ENCODE results near the gene CD83.

The CD83 gene

DNA sequence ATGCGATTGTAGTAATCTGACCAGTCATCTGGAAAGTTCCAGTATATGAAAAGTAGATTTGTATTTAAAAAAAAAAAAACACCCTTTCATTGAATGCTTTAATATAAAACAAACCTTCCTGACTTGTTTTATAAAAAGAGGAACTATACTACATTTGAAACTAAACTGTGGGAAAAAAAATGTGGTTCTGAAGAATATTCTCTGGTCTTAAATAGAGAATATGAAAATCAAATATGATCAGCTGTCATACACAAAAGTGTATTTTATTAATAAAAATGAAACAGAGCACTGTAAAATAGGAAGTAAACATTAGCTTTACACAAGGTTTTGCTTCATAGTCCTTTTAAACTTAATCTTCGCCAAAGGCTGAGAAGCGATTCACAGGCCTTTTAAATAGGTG, 25.3 kb upstream of the CD83 start:
- DNase-seq (ENCODE audit: low spot score), result no peak

DNA sequence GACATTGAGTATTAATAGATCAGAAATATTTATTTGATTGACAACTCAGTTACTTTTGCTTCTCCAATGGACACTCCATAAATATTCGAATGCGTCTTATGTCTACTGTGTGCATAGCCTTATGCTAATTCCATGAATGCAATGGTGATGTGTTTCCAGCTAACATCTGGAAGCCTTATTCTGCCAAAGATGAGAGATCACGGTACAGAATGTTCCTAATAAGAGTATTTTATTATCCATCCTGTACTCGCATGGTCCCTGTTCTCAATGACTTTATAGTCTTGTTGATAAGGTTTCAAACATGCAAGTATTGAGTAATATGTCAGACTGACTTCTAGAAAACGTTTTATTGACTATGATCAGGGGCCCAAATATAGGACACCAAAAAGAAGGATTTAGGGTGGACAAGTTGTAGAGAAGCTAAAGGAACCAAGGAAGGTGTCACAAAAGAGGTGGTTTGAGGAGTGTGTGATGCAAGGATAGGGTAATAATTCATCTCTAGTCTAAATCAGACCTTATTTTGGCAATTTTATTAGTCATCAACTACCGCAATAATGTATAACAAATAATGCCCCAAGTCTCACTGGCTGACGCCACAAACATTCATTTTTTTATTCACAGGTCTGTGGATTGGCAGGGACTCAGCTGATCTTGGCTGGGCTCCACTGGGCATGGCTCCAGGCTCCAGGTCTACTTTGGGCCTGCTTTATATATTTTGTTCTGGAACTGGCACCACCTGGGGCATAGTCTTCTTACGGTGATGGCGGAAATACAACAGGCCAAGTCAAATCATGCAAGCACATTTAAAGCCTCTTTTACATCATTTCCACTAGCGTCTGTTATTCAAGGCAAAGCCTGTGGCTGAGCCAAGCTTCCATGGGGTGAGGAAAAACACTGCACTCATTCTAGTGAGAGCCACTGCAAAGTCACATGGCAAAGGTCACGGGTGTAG, 24.5 kb upstream of the CD83 start:
- no peak for DNase-seq (ENCODE audit: low spot score)

DNA sequence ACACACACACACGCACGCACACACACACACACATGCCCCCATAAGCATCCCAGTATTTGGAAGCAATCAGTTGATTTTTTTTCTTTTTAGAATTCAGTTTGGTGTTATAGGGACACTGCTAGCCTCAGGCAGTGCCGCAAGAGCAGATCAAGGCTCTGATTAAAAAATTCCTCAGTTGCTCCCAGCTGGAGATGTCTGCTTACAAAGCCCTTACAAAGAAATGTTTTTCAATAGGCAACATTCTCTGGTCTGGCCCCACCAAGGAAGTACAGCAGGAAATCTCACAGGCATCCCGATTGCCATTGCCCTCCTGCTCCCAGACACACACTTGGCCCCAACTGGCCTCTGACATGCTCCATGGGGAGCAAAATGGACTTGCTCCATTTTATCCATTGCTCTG, 22.9 kb upstream of the CD83 start:
- DNase-seq (ENCODE audit: low spot score), result no peak

DNA sequence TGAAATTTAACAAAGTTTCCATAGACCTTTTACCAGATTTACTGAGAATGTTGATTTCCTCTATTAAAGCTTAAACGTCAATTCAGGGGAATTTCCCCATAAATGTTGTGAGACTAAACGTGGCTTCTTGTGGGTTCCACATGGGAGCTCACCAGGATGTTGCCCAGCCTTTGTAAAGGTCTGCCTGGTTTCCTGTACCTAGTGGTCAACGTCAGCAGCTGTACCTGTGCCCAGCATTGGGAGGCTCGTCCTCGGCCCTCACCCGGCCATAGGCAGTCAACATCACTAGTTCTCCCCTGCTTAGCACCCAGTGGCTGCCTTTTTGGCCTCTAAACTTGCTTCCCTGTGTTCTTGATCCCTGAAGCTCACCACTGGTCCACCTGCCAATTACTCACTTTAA, 22.1 kb upstream of the CD83 start:
- DNase-seq (ENCODE audit: low spot score), result no peak

DNA sequence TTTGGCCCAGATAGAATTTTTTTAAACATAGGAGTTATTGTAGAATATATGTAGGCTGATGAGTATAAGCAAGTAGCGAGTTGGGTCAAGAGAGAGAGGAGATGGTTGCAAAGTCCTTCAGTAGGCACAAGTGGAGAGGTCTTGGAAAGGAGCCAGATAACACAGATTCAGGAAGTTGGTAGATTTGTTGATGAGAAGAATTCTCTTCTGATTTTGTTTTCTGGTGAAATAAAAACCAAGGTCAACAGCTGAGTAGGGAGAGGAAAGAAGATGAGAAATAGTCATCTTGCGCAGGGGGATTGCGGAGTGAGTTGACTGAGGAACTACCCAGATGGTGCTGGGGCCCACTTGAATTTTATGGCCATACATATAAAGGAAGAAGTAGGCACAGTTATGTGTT, 17.4 kb upstream of the CD83 start:
- DNase-seq (ENCODE audit: low spot score), result no peak

DNA sequence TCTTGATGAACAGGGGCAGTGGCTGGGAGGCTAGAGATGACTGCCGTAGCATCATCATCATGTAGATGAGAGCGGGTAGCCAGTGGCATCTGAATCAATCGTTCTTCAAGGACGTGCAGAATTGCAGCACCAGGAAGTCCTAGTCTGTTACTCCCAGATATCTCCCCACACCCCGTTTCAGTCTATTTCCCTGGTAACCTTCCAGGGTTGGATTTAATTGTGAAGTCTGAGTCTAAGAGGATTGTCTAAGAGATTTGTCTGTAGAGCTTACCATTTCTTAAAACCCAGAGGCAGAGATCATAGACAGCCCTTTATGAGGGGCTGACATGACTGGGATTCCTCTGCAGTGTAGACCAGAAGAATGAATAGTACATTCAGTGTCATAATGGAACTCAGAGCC, 16.6 kb upstream of the CD83 start:
- no peak for DNase-seq (ENCODE audit: low spot score)

DNA sequence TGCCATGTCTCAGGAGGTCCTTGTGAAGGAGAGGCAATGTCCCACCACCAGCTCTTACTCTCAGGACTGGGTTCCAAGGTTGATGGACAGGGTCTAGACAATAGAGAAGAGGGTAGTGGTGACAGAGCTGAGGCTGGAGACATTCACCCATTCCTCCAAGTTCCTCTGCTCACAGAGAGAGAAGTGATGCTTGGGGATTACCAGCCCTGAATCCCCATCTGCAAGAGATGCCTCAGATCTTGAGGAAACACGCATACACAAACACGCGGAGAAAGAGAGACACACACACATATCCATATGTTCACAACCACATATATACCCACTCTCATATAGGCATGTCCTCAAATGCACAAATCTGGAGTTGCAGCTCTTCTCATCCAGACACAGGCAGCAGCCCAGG, 15.2 kb upstream of the CD83 start:
- DNase-seq (ENCODE audit: low spot score), result no peak

DNA sequence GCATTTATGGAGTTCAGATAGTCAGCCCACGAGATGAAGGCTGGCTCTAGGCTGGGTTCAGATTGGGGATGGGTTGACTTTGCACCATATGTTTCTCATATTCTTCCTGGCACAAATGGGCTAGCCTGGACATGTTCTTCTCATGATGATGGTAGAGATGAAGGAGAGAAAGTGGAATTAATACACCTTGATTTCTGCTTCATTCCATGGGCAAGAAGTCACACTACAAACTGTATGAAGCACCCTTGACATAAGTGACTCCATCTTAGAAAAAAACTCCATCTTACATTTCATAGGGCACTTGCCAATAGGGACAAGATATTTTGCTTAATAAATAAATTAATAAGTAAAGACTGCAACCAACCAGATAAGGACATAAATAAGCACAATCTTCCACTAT, 12.0 kb upstream of the CD83 start:
- no peak for DNase-seq (ENCODE audit: low spot score)

DNA sequence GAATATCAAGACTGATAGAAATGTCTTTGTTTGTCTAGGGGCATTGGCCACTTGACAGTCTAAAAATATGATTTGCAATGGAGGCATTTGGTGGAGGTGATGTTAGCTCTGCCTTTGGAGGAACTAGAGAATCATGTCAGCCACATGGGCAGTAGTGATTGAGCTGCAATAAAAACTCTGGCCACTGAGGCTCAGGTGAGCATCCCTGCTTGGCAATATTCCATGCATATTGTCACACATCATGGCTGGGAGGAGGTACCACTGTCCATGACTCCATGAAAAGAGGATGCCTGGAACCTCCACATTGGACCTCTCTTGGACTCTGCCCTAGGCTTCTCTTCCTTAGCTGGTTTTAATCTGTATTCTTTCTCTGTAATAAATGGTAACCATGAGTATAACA, 10.6 kb upstream of the CD83 start:
- DNase-seq (ENCODE audit: low spot score), result no peak

DNA sequence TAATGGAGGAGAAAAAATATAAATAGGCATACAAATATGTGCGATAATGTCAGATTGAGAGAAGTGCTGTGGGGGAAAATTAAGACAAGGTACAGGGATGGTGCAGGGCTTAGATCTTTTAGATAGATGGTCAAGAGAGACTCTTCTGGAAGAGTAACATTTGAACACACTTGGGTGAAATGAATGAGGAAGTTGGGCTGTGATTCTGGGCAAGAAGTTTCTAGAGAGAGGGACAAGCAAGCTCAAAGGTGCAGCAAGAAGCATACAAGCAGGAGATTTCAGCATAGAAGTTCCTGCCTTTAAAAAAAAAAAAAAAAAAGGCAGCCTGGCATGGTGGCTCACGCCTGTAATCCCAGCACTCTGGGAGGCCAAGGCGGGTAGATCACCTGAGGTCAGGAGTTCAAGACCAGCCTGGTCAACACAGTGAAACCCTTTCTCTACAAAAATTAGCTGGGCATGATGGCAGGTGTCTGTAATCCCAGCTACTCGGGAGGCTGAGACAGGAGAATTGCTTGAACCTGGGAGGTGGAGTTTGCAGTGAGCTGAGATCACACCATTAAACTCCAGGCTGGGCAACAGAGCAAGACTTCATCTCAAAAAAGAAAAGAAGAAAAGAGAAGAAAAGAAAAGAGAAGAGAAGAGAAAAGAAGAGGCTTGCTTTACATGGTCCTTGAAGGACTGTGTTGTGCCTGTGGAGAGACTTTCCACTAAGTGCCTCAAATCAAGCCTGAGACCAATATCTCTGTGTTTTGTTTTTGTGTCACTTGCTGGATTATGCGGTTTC, 9.7 kb upstream of the CD83 start:
- DNase-seq (ENCODE audit: low spot score), result no peak

DNA sequence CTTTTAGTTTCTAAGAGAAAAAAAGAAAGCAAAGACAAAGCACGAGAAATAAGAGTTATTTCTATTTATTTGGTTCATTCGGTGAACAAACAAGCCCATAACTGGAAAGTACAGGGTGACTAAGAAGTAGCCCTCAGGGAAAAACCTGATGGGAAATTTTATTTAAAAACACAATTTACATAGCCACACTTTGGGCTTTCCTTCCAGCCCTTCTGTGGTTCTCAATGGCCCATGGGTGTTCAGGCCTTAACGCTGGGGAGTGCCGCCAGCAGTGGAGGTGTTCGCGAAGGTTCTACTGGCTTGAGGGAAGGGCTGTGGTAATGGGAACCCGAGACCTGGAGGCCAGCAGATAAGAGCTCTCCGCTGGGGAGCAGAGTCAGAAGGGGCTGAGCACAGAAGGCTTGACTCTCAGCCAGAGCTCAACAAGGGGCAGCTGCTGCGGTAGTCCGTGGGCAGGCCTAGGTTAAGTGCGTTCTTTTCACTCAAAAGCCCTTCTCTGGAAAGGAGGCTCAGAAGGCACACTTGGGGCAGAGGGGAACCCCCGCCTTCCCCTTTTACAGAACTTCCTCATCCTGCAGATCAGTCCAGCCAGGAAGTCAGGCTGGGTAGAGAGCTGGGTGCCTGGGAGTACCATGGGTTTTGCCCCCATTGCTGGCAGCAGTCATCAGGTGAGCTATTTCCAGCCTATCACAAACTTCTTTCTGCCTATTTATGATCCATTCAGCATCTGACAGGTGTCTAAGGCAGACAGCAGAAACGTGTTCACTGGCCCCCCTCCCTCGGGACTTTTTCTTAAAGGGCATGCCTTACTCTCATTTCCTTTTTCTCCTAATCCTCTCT, 8.8 kb upstream of the CD83 start:
- no peak for DNase-seq (ENCODE audit: low spot score)

DNA sequence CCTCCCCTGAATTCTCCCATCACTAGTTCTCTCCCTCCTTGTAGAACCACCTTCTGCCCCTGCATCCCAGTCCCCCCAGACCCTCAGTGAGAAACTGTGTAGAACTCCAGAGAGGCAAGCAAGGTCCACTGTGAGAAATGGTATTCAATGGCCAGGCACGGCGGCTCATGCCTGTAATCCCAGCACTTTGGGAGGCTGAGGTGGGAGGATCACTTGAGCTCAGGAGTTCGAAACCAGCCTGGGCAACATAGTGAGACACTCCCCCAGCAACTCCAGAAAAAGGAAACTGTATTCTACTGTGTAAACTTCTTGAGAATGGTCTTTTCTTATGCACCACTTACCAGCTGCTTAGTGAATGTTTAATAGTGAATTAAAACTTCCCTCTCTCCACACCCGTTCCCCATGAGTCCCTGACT, 8.2 kb upstream of the CD83 start:
- no peak for DNase-seq (ENCODE audit: low spot score)

DNA sequence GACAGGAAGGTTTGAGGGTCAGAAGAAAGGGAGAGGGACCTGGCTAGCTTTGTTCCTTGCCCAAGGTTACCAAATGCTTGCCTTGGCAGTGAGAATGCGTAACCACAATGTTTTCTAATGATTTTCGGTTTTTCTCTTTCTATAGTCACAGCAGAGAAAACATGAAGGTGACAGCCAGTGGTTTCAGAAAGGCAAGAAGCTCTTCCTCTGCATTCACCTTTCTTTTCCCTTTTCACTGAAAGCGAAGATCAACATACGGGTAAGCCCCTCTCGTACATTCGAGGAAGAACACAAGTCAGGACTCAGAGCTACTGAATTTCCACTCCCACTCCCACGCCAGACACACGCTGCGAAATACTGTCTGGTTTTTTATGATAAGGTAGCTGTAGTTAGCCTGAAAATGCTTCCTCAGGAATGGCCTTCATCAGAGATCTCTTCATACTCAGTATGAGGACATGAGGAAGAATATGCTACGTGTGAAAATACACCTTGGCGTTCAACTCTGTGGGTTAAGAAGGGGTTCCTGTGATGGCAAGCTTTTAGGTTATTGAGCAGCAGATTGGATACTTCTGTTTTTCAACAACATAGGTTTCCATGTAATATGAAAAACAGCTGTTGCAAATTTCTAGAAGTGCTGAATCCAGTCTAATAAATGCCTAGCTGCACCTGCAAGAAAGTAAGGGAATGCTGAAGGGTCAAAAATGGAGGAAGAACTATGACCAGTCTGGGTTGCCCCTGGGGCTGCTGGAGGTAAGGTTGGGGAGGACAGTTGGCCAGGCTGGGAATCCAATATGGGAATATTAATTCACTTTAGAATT, 7.4 kb upstream of the CD83 start:
- no peak for DNase-seq (ENCODE audit: low spot score)

DNA sequence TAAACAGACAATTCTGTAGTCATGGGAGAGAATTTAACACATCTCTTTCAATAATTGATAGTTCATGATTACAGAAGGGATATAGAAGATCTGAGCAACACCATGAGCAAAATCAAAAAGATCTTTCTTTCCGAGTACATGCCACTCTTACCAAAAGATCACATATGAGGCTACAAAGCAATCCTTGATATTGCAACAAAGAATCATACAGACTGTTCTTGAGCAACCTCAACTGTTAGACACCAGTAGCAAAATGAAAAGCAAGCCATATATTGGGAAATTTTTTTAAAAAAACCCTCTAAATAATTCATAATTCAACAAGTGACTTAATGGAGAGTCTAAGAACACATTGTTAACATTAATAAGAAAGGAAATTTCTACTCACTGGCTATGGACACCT, 3.6 kb upstream of the CD83 start:
- no peak for DNase-seq (ENCODE audit: low spot score)

DNA sequence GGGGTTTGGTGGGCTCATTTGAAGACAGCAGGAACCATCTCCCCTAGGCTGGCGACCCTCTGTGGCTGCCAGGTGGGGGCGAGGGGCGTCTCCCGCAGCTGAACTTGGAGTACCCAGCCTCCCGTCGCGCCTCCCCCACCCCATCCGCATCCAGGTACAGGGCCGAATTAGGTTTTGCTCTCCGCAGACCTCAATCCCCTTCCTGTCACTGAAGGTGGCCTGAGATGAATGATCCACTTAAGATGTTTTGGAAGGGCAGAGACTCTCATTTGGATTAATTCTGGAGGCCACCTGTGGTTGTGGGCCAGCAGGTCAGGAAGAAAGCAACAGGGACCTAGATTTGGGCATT, 493 bp downstream of the CD83 start:
- DNase-seq (ENCODE audit: low spot score), result no peak

DNA sequence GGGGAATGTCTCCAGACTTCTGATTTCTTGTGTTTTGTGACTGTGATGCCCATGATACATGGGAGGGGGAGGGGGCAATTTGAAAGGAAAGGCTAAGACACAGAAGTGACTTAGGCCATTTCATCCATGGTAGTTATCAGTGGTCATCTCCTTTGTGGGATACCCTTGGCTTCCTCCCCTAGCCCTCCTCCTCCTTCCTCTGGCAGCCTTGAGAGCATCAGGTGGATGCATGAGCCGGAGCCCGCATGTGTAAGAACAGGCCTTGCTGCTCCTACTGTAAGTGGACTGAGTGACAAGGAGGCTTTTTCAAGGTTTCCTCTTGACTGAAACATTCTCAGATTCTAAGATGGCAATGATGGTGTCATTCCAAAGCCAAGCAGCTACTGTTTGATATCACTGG, 874 bp downstream of the CD83 start:
- DNase-seq (ENCODE audit: low spot score), result no peak

DNA sequence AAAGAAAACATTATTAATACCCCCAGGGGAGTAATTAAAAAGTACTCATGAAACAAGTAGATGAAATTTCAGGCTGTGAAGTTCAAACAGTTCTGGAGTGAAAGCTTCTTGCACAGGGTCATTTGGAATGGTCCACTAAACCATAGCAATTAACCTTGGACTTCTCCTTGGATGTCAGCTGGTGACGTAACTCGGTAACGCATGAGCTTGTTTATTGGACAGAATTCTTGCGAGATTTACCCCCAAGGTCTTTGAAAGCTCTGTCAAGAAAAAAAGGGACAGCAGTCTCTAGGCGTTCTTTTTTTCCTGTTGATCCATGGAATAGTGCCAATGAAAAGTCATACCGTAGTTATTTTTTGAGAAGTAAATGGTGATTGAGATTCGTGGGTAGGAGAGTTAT, 2.2 kb downstream of the CD83 start:
- DNase-seq (ENCODE audit: low spot score), result no peak

DNA sequence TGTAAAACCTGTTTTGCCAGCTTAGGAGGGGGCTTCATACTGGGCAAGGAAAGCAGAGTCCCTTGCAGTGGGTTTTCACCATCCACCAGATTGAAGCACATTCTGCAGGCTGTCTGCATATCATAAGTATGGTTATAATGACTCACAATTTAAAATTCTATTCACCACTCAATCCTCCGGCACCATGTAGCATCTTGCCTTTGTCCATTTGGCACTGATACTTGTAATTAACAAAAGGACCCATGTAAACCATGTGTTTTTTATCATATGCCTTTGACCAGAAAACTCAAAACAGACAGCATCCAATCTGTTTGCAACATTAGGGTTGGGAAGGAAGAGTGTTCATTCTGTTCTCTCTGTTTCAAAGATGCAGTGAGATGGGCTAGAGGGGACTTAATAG, 3.0 kb downstream of the CD83 start:
- DNase-seq (ENCODE audit: low spot score), result no peak

DNA sequence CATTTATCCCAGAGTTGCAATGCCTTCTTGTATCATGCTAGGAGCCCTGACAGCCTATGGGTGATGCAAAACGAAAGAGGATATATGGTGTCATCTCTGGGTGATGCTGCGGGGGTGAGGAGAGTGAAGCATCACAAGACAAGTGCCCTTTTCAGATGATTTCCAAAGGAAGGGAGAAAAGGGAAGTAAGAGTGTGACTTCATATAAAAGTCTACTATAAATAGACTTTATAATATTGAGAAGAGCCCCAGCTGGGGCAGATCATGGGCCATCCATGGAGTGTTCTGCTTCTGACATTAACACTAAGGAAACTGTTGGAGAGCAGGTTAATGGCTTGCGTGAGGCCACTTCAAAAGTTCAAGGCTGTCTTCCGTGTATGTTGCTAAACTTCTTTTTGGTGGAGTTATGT, 4.4 kb downstream of the CD83 start:
- DNase-seq (ENCODE audit: low spot score), result no peak

DNA sequence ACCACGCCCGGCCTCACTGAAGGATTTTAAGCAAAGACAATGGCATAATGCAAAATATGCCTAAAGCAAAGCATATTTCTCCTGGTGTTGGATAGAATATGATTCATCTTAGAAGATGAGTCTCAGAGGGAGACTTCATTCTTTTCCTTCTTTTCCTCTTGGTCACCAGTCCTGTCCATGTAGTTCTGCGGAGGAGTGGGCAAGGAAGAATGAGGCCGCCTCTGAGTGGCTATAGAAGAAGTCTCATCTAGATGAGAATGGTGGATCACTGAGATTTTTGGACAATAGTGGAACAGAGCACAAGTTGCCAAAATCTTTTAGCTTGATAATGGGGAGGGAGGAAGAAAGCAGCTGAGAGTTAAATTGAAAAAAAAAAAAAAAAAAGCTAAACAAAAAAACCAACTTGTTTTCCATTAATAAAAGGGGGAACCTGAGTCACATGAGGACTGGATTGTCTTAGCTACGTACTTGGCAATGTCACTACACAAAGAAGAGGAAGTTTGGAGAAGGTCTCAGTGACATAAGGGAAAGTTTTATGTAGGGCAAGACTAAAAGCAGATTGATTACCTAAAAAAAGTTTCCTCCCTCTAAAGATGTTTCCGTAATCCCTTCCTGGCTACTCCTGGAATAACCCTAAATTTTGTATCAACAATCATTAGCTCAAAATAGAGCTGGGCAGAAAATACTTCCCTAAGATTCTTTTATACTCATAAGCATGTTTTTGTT, 6.0 kb downstream of the CD83 start:
- DNase-seq (ENCODE audit: low spot score), result no peak

DNA sequence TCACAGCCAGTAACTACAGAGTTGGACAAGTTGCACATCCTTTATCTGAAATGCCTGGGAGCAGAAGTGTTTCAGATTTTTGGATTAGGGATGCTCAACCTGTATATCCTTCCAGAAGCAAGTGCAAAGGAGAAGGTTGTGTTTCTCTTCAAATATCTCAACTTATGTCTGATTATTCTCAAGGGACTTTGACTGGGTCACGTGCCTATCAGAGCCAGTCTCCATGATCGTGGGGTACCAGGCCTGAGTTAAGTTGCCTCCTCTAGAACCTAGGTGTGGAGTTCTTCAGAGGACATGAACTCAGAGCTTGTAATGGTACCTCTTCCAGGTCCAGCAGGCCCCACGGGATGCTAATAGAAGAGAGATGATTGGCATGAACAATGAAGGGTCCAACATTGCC, 7.8 kb downstream of the CD83 start:
- no peak for DNase-seq (ENCODE audit: low spot score)

All from iPS-NIHi11 (cell line).